DLD1 (cell line): Measurements from ENCODE around the gene ZNF638.
"Not testable (repeated sequence)": the region's sequence is repeated elsewhere in the genome, so short reads cannot be mapped to it uniquely, and the experiment has no call there.

Source experiments
- in situ Hi-C: cut with HindIII; loops from 2 replicates; pipeline ENCODE4 v1.10.0; 2017; ENCODE audit warnings: low sequenced_read_pairs

ZNF638 gene

GRCh38 chr2:71331581-71332434 lies at the start of gene ZNF638:
ZNF638 (plus strand) TSS chr2:71331782; CDS start chr2:71348955, 17,173 bp downstream.
- in situ Hi-C loops = no loop called here

- in situ Hi-C loops = loop anchor here (5.0 kb wide), 1 partner anchor 95 kb away; no protein-coding TSS in a partner anchor
Measured at GRCh38 chr2:71281950-71282349, 49.6 kb upstream of the ZNF638 start.

- in situ Hi-C loops = loop anchor here (5.0 kb wide), 1 partner anchor 95 kb away; no protein-coding TSS in a partner anchor
Measured at GRCh38 chr2:71282493-71282892, 49.1 kb upstream of the ZNF638 start.

- in situ Hi-C loops = loop anchor here (5.0 kb wide), 1 partner anchor 96 kb away; no protein-coding TSS in a partner anchor
Measured at GRCh38 chr2:71283131-71283530, 48.5 kb upstream of the ZNF638 start.

- in situ Hi-C loops = no loop called here
Measured at GRCh38 chr2:71285706-71286105, 45.9 kb upstream of the ZNF638 start.

- in situ Hi-C loops = no loop called here
Measured at GRCh38 chr2:71291398-71291797, 40.2 kb upstream of the ZNF638 start.

GRCh38 chr2:71292159-71292558 lies 39.4 kb upstream of the ZNF638 start:
- in situ Hi-C loops = no loop called here

GRCh38 chr2:71298914-71299313 lies 32.7 kb upstream of the ZNF638 start:
- in situ Hi-C loops = loop anchor here (5.0 kb wide), 1 partner anchor 213 kb away; no protein-coding TSS in a partner anchor

GRCh38 chr2:71299507-71299906 lies 32.1 kb upstream of the ZNF638 start:
- in situ Hi-C loops = loop anchor here (5.0 kb wide), 1 partner anchor 213 kb away; no protein-coding TSS in a partner anchor

GRCh38 chr2:71303849-71304248 lies 27.7 kb upstream of the ZNF638 start:
- in situ Hi-C loops = no loop called here

- in situ Hi-C loops = no loop called here
Measured at GRCh38 chr2:71306762-71307161, 24.8 kb upstream of the ZNF638 start.

- in situ Hi-C loops = no loop called here
Measured at GRCh38 chr2:71313016-71313766, 18.4 kb upstream of the ZNF638 start.

GRCh38 chr2:71317060-71317459 lies 14.5 kb upstream of the ZNF638 start:
- in situ Hi-C loops = no loop called here

- in situ Hi-C loops = not testable (repeated sequence)
Measured at GRCh38 chr2:71317900-71318299, 13.7 kb upstream of the ZNF638 start.

GRCh38 chr2:71323386-71323785 lies 8.2 kb upstream of the ZNF638 start:
- in situ Hi-C loops = no loop called here

- in situ Hi-C loops = no loop called here
Measured at GRCh38 chr2:71326968-71327367, 4.6 kb upstream of the ZNF638 start.

- in situ Hi-C loops = no loop called here
Measured at GRCh38 chr2:71327916-71328315, 3.7 kb upstream of the ZNF638 start.

GRCh38 chr2:71330155-71330554 lies 1.4 kb upstream of the ZNF638 start:
- in situ Hi-C loops = no loop called here

GRCh38 chr2:71330585-71331330 lies 824 bp upstream of the ZNF638 start:
- in situ Hi-C loops = no loop called here

- in situ Hi-C loops = not testable (repeated sequence)
Measured at GRCh38 chr2:71331331-71331580, 326 bp upstream of the ZNF638 start.

- in situ Hi-C loops = no loop called here
Measured at GRCh38 chr2:71332435-71332796, 834 bp downstream of the ZNF638 start.
